K562 (cell line): ENCODE measurements around the gene DAD1. TPM values are rescaled to one million over a fixed set of nuclear protein-coding genes. Genes with fewer than 3 reads are reported as not detected.

ENCODE experiments used
- ATAC-seq: fragments of 200-7000 bp; cut with Tn5 transposase; 3 replicates; pipeline ENCODE4 v1.9.1; 2020; ENCODE audit warnings: moderate library complexity
- BruUV-seq: library from RNA; stranded (reverse); fragments of 400-500 nt; replicated peaks from 2 replicates; lab custom pipeline; 2021; lab: Mats Ljungman, UMichigan
- CTCF ChIA-PET: fragments of 300-600 bp; formaldehyde crosslinking; extraction: SDS; loops from one replicate; lab custom pipeline; 2021; ENCODE audit warnings: low intra/inter-chr PET ratio; lab: Yijun Ruan, JAX
- POLR2A ChIA-PET: fragments of 300-600, 350-650 bp; sonication (Branson Sonifier 250); formaldehyde crosslinking; extraction: SDS; loops from one replicate; lab custom pipeline; 2021; ENCODE audit warnings: antibody characterized with exemption, inconsistent platforms; lab: Yijun Ruan, JAX
- DNase-seq, 4 experiments: peaks; one replicate each; pipeline versions ENCODE4 v3.0.0 to v3.0.0-alpha.2; 2011 to 2018; ENCODE audit warnings: low spot score in 3 of 4, mixed read lengths in 3 of 4; ENCODE audit errors: extremely low read depth in 1 of 4
- FAIRE-seq: peaks from 2 replicates; lab custom pipeline; 2011; peaks lifted over from hg19 to GRCh38; lab: Jason Lieb, UNC
- H2AFZ ChIP-seq: 2 replicates; pipeline ENCODE4 v1.6.0; 2011; ENCODE audit warnings: low read depth, low read length, control low read depth, inconsistent platforms
- H3K27ac ChIP-seq: fragments of 200-600 bp; 3 replicates; pipeline ENCODE4 v1.8.0; 2011; ENCODE audit warnings: low read depth, mild to moderate bottlenecking, control low read depth, inconsistent platforms, low read length, moderate library complexity, mixed read lengths; ENCODE audit errors: extremely low read depth
- H3K27me3 ChIP-seq, 2 experiments: fragments of 300-600 bp in 1 of 2; 2 replicates in 1 of 2; 3 replicates in 1 of 2; pipeline versions ENCODE4 v1.6.0 to v1.8.0; 2011; ENCODE audit warnings: inconsistent platforms in 2 of 2, low read length in 2 of 2, mild to moderate bottlenecking in 1 of 2, mixed read lengths in 1 of 2, moderate library complexity in 1 of 2; ENCODE audit not compliant: control insufficient read depth in 2 of 2, insufficient read depth in 2 of 2
- H3K36me3 ChIP-seq: fragments of 300-600 bp; 3 replicates; pipeline ENCODE4 v1.8.0; 2011; ENCODE audit warnings: mild to moderate bottlenecking, low read length, inconsistent platforms; ENCODE audit not compliant: control insufficient read depth, insufficient read depth
- H3K4me1 ChIP-seq, 2 experiments: fragments of 200-600 bp in 1 of 2; replicated peaks in 1 of 2; 2 replicates in 1 of 2; 3 replicates in 1 of 2; pipeline versions ENCODE4 v1.5.1 to v1.8.0; 2011; ENCODE audit warnings: inconsistent platforms in 2 of 2, low read length in 2 of 2, mild to moderate bottlenecking in 1 of 2, mixed read lengths in 1 of 2, moderate library complexity in 1 of 2; ENCODE audit not compliant: control insufficient read depth in 2 of 2, insufficient read depth in 2 of 2
- H3K4me2 ChIP-seq: 2 replicates; pipeline ENCODE4 v1.6.1; 2011; ENCODE audit warnings: low read length, control low read depth, inconsistent platforms, mixed read lengths; ENCODE audit not compliant: insufficient read depth
- H3K4me3 ChIP-seq: fragments of 200-600 bp; sonication (generic), shearing (Covaris generic); 2 replicates; pipeline ENCODE4 v1.5.1; 2016; ENCODE audit warnings: control low read depth, inconsistent platforms
- H3K79me2 ChIP-seq: fragments of 200-600 bp; 3 replicates; pipeline ENCODE4 v1.8.0; 2011; ENCODE audit warnings: low read length, inconsistent platforms; ENCODE audit not compliant: control insufficient read depth, insufficient read depth
- H3K9ac ChIP-seq, 2 experiments: 2 replicates each; pipeline versions ENCODE4 v1.6.0 to v1.6.1; 2011; ENCODE audit warnings: low read depth in 2 of 2, low read length in 2 of 2, control low read depth in 1 of 2, inconsistent platforms in 1 of 2, mild to moderate bottlenecking in 1 of 2, mixed read lengths in 1 of 2; ENCODE audit not compliant: insufficient read depth in 1 of 2
- H3K9me1 ChIP-seq: one replicate; pipeline ENCODE4 v1.6.0; 2011; ENCODE audit warnings: inconsistent platforms, mild to moderate bottlenecking, low read length, moderate library complexity; ENCODE audit not compliant: control insufficient read depth, insufficient read depth
- H3K9me3 ChIP-seq: replicated peaks from 2 replicates; pipeline ENCODE4 v1.5.1; 2011; ENCODE audit warnings: low read depth, low read length, inconsistent platforms; ENCODE audit not compliant: control insufficient read depth, insufficient read depth
- H4K20me1 ChIP-seq: replicated peaks from 2 replicates; pipeline ENCODE4 v1.6.1; 2011; ENCODE audit warnings: low read length, inconsistent platforms, mixed read lengths; ENCODE audit not compliant: control insufficient read depth, insufficient read depth
- CAMTA2 ChIP-seq: fragments of 250-450 bp; sonication (Bioruptor Pico); conservative IDR thresholded peaks from 2 replicates; pipeline ENCODE4 v1.5.1; 2022
- DMBX1 ChIP-seq: fragments of 250-450 bp; sonication (Bioruptor Pico); IDR thresholded peaks from 2 replicates; pipeline ENCODE4 v1.8.0; 2022; ENCODE audit warnings: inconsistent platforms, mild to moderate bottlenecking, moderate library complexity, borderline replicate concordance
- ELF1 ChIP-seq: fragments of 200-800 bp; sonication (Bioruptor generic); IDR thresholded peaks from 2 replicates; pipeline ENCODE4 v1.6.1; 2016; ENCODE audit warnings: missing genetic modification characterization, missing compliant biosample characterization
- FOXJ2 ChIP-seq: fragments of 200-800 bp; sonication (Bioruptor generic); IDR thresholded peaks from 2 replicates; pipeline ENCODE4 v1.6.1; 2016; ENCODE audit warnings: missing genetic modification characterization, missing compliant biosample characterization
- NCOR1 ChIP-seq: fragments of 450-650 bp; IDR thresholded peaks from 2 replicates; pipeline ENCODE4 v1.6.1; 2016; ENCODE audit warnings: mild to moderate bottlenecking, moderate library complexity
- PHF8 ChIP-seq: fragments of 200-600 bp; sonication (generic); IDR thresholded peaks from 2 replicates; pipeline ENCODE4 v1.6.1; 2012; ENCODE audit warnings: mixed run types, mild to moderate bottlenecking, inconsistent platforms, low read length, moderate library complexity, borderline replicate concordance
- RHOXF2B ChIP-seq: fragments of 250-450 bp; sonication (Bioruptor Pico); conservative IDR thresholded peaks from 2 replicates; pipeline ENCODE4 v1.5.1; 2021
- SNRNP70 ChIP-seq: fragments of 200-400 bp; formaldehyde crosslinking; optimal IDR thresholded peaks from 2 replicates; pipeline ENCODE3; 2017; ENCODE audit warnings: low read depth, low read length
- ZKSCAN1 ChIP-seq: fragments of 150-350 bp; IDR thresholded peaks from 2 replicates; pipeline ENCODE4 v1.6.1; 2016; ENCODE audit warnings: low read depth, low read length
- ZNF175 ChIP-seq: fragments of 200-800 bp; sonication (Bioruptor generic); IDR thresholded peaks from 2 replicates; pipeline ENCODE4 v1.6.1; 2016; ENCODE audit warnings: low read depth, mild to moderate bottlenecking, missing genetic modification characterization, missing compliant biosample characterization
- ZNF316 ChIP-seq: fragments of 450-650 bp; IDR thresholded peaks from 2 replicates; pipeline ENCODE4 v1.6.1; 2016
- ZNF76 ChIP-seq: fragments of 250-450 bp; sonication (Bioruptor Pico); IDR thresholded peaks from 2 replicates; pipeline ENCODE4 v1.4.0; 2020; ENCODE audit warnings: mild to moderate bottlenecking, moderate library complexity, borderline replicate concordance
- WGBS: fragments of 100-300 bp; shearing (Covaris generic); methylation state at CpG from one replicate; pipeline ENCODE4 v1.1.6; 2016; ENCODE audit warnings: low coverage, mixed read lengths; ENCODE audit not compliant: insufficient coverage; ENCODE audit errors: missing lambda C conversion rate; 5-methylcytosine and 5-hydroxymethylcytosine counted together
- in situ Hi-C: fragments of 300-500 bp; cut with MboI; formaldehyde crosslinking; loops from 4 replicates; pipeline ENCODE4 v1.15.0; 2018; ENCODE audit warnings: inconsistent platforms, mixed read lengths
- intact Hi-C: fragments of 100-400 bp; cut with micrococcal nuclease; formaldehyde crosslinking; loops from 2 replicates; pipeline ENCODE4 v1.14.2; 2022
- polyA plus RNA-seq, 8 experiments: library from polyadenylated mRNA; depleted of rRNA in 4 of 8; stranded (reverse) in 5 of 8; unstranded in 3 of 8; fragments of >200 nt; fragmentation: Nextera tagmentation in 2 of 8; fragmentation: Illumina TruSeq in 1 of 8; extraction: Ambion mirVana in 2 of 8; extraction: Trizol in 1 of 8; gene quantifications; 2 replicates each; pipeline versions ENCODE4 v1.2.1 to v1.2.3, GENCODE V29; 2011 to 2014; ENCODE audit warnings: inconsistent platforms in 1 of 8, missing spikeins in 1 of 8
- total RNA-seq, 7 experiments: library from RNA; depleted of rRNA in 6 of 7; stranded (reverse); fragments of >200 nt in 6 of 7; fragmentation: Illumina TruSeq in 2 of 7; extraction: Trizol in 2 of 7; gene quantifications; 2 replicates each; pipeline versions ENCODE4 v1.2.1 to v1.2.3, GENCODE V29; 2011 to 2021; ENCODE audit warnings: low replicate concordance in 1 of 7
- TF ChIP-seq, protein P1 (sequence below), 2 experiments: fragments of 450-650 bp in 1 of 2; IDR thresholded peaks; 2 replicates each; pipeline ENCODE4 v1.6.1; 2011 to 2017; ENCODE audit warnings: low read depth in 2 of 2, antibody characterized with exemption in 1 of 2, borderline replicate concordance in 1 of 2, low read length in 1 of 2, mild to moderate bottlenecking in 1 of 2, mixed read lengths in 1 of 2; ENCODE audit not compliant: control insufficient read depth in 1 of 2
- TF ChIP-seq, protein P2 (sequence below): sonication (generic); IDR thresholded peaks from 2 replicates; pipeline ENCODE4 v1.6.1; 2016
- TF ChIP-seq, protein P3 (sequence below): fragments of 450-650 bp; formaldehyde crosslinking; IDR thresholded peaks from 2 replicates; pipeline ENCODE4 v1.4.0; 2020; ENCODE audit warnings: mild to moderate bottlenecking, moderate library complexity

DAD1 gene
- total and polyA plus RNA-seq, 9 of the 15 experiments (the other 6 are each of a cell fraction or from before 2014, with no cell fraction given) = 104 to 617 (median 222) TPM

DNA sequence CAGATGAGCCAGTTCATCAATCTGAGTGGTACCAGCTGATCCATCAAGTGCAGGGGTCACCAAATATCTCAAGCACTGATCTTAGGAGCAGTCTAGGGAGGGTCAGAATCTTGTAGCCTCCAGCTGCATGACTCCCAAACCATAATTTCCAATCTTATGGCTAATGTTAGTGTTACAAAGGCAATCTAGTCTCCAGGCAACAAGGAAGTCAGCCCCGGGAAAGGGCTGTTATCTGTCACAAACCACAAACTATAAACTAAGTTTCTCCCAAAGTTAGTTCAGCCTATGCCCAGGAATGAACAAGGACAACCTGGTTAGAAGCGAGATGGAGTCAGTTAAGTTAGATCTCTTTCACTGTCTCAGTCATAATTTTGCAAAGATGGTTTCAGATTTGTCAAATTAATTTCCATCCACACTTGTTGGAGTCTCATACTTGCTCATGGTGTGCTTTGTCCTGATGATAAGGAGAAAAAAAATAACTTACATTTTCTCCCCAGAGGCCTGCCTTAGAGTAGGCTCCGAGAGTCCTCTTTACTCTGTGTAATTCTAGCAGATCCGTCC, 5.2 kb upstream of the DAD1 start (continued):
- TF ChIP-seq, protein P1, sequence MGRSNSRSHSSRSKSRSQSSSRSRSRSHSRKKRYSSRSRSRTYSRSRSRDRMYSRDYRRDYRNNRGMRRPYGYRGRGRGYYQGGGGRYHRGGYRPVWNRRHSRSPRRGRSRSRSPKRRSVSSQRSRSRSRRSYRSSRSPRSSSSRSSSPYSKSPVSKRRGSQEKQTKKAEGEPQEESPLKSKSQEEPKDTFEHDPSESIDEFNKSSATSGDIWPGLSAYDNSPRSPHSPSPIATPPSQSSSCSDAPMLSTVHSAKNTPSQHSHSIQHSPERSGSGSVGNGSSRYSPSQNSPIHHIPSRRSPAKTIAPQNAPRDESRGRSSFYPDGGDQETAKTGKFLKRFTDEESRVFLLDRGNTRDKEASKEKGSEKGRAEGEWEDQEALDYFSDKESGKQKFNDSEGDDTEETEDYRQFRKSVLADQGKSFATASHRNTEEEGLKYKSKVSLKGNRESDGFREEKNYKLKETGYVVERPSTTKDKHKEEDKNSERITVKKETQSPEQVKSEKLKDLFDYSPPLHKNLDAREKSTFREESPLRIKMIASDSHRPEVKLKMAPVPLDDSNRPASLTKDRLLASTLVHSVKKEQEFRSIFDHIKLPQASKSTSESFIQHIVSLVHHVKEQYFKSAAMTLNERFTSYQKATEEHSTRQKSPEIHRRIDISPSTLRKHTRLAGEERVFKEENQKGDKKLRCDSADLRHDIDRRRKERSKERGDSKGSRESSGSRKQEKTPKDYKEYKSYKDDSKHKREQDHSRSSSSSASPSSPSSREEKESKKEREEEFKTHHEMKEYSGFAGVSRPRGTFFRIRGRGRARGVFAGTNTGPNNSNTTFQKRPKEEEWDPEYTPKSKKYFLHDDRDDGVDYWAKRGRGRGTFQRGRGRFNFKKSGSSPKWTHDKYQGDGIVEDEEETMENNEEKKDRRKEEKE (IDR thresholded peaks at IDR 0.05; ENCODE audit: borderline replicate concordance in 1 of 2, control insufficient read depth in 1 of 2, low read depth in 2 of 2, low read length in 1 of 2) = no peak
- TF ChIP-seq ZNF175 (CRISPR knock-in tag) (0 out of 2 replicates have a peak, but pooled peaks have one; percentile 43), FOXJ2 (tag) (peak; percentile 73; the same call in 1 of the 2 replicates)
- TF ChIP-seq, protein P2, sequence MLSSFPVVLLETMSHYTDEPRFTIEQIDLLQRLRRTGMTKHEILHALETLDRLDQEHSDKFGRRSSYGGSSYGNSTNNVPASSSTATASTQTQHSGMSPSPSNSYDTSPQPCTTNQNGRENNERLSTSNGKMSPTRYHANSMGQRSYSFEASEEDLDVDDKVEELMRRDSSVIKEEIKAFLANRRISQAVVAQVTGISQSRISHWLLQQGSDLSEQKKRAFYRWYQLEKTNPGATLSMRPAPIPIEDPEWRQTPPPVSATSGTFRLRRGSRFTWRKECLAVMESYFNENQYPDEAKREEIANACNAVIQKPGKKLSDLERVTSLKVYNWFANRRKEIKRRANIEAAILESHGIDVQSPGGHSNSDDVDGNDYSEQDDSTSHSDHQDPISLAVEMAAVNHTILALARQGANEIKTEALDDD = peak; percentile 95

DNA sequence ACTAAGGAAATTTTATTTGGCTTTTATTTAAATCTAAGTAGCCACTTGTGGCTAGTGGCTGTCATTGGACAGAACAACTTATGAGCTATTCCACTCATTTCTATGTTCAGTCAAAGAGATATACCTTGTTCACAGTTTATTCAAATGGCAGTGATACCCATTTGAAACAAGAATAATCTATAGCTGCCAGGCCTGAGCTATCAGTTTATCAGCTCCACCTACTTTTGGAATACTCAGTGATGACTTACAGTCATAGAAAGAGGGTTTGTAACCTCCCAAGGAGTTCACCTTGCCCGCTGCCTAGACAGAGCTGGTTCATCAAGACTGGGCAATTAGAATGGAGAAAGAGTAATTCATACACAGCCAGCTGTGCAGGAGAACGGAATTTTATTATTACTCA, 4.6 kb upstream of the DAD1 start:
- DNase-seq (no peak), ATAC-seq (no peak), FAIRE-seq (no peak)
- H3K4me1 ChIP-seq = peaks cover 23 to 46% of the 10 kb centered on the region in 2 experiments
- H3K9me1 ChIP-seq = no peaks in the 10 kb centered on the region
- no TSS peak for BruUV-seq
- intact Hi-C loops (no loop called here), in situ Hi-C loops (no loop called here)
- H2AFZ ChIP-seq = no peak overlapping the region
- H3K4me3 ChIP-seq = no peak overlapping the region
- H3K9ac ChIP-seq = no peak overlapping the region
- ChIA-PET CTCF (no interaction called here), POLR2A (interaction anchor here (0.7 to 1.4 kb wide), 3 partner anchors 9 to 65 kb away, joined by 3 to 8 read pairs (median 4); no protein-coding TSS in a partner anchor)
- no peaks in the 10 kb centered on the region for H3K27me3 ChIP-seq
- H3K79me2 ChIP-seq = peaks cover 7% of the 10 kb centered on the region
- H3K4me2 ChIP-seq = peak overlapping the region; percentile 36; the same call in 1 of the 2 replicates
- no peaks in the 10 kb centered on the region for H4K20me1 ChIP-seq
- no peaks in the 10 kb centered on the region for H3K9me3 ChIP-seq
- 0% methylated on average over 1 of the region's 2 CpGs for WGBS
- no peaks in the 10 kb centered on the region for H3K36me3 ChIP-seq
- H3K27ac ChIP-seq = no peak overlapping the region
- TF ChIP-seq ZNF76 (CRISPR knock-in tag) (no peak), NCOR1 (no peak), ZNF316 (no peak), ZKSCAN1 (no peak), PHF8 (no peak), CAMTA2 (no peak), SNRNP70 (no peak), ELF1 (no peak), RHOXF2B (no peak), DMBX1 (CRISPR knock-in tag) (no peak)
- TF ChIP-seq, protein P3, sequence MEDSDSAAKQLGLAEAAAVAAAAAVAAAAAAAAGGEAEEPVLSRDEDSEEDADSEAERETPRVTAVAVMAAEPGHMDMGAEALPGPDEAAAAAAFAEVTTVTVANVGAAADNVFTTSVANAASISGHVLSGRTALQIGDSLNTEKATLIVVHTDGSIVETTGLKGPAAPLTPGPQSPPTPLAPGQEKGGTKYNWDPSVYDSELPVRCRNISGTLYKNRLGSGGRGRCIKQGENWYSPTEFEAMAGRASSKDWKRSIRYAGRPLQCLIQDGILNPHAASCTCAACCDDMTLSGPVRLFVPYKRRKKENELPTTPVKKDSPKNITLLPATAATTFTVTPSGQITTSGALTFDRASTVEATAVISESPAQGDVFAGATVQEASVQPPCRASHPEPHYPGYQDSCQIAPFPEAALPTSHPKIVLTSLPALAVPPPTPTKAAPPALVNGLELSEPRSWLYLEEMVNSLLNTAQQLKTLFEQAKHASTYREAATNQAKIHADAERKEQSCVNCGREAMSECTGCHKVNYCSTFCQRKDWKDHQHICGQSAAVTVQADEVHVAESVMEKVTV = no peak
